ENCODE results near the gene CALN1.

The CALN1 gene

GRCh38 chr7:72057231-72057630 is 354.9 kb downstream of the CALN1 start:
- H4K20me1 ChIP-seq, result no peaks in the 10 kb centered on the region
- no peak overlapping the region for H3K4me3 ChIP-seq
- peak overlapping the region; percentile 87 for H3K27ac ChIP-seq
- no peak overlapping the region for H3K4me2 ChIP-seq
- no peaks in the 10 kb centered on the region for H3K27me3 ChIP-seq
- peaks cover 22% of the 10 kb centered on the region for H3K9me3 ChIP-seq
- H3K36me3 ChIP-seq, result no peaks in the 10 kb centered on the region
- no peak overlapping the region for H3K9ac ChIP-seq
- no peak for TF ChIP-seq Cebpa-rat (IDR thresholded peaks at IDR 0.05)
- peaks cover 42% of the 10 kb centered on the region for H3K4me1 ChIP-seq

DNA sequence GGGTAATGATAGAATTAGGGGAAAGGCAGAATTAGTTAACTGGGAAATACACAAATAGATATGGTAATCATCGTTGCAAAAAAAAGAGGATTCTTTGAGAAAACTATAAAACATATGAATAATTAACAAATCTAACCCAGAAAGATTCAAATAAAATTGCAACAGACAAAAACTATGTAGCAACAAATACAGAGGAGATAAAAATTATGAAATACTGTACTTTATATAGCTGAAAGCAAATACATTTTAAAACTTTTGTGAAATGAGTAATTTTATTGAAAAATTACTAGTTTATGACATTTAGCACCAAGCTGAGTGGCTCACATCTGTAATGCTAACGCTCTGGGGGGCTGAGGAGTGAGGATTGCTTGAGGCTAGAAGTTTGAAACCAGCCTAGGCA is 356.7 kb downstream of the CALN1 start:
- Histone ChIP-seq H3K36me3 (no peaks in the 10 kb centered on the region), H3K27ac (no peak overlapping the region), H3K4me1 (peaks cover 36% of the 10 kb centered on the region), H3K27me3 (no peaks in the 10 kb centered on the region), H3K4me2 (no peak overlapping the region), H3K9ac (no peak overlapping the region), H3K9me3 (peaks cover 13% of the 10 kb centered on the region; the same call in 1 of the 2 replicates), H3K4me3 (no peak overlapping the region), H4K20me1 (no peaks in the 10 kb centered on the region)
- TF ChIP-seq Cebpa-rat (IDR thresholded peaks at IDR 0.05), result no peak

- peaks cover 4% of the 10 kb centered on the region; the same call in 1 of the 2 replicates for H3K9me3 ChIP-seq
- H3K27ac ChIP-seq, result no peak overlapping the region
- TF ChIP-seq Cebpa-rat (IDR thresholded peaks at IDR 0.05), result peak; percentile 12; the same call in 1 of the 2 replicates
- H3K4me1 ChIP-seq, result peaks cover 15% of the 10 kb centered on the region
- no peak overlapping the region for H3K9ac ChIP-seq
- no peak overlapping the region for H3K4me2 ChIP-seq
- no peaks in the 10 kb centered on the region for H3K36me3 ChIP-seq
- no peaks in the 10 kb centered on the region for H4K20me1 ChIP-seq
- no peak overlapping the region for H3K4me3 ChIP-seq
- H3K27me3 ChIP-seq, result no peaks in the 10 kb centered on the region
Measured at GRCh38 chr7:72053292-72053691, 358.8 kb downstream of the CALN1 start.

GRCh38 chr7:72048420-72048819 is 363.7 kb downstream of the CALN1 start:
- TF ChIP-seq Cebpa-rat (IDR thresholded peaks at IDR 0.05), result no peak
- no peak overlapping the region for H3K4me2 ChIP-seq

GRCh38 chr7:72042855-72043254 is 369.3 kb downstream of the CALN1 start:
- peaks cover 44% of the 10 kb centered on the region for H3K9me3 ChIP-seq
- H3K4me1 ChIP-seq, result peaks cover 49% of the 10 kb centered on the region
- peak overlapping the region; percentile 41 for H3K27ac ChIP-seq
- no peak for TF ChIP-seq Cebpa-rat (IDR thresholded peaks at IDR 0.05)
- no peaks in the 10 kb centered on the region for H3K27me3 ChIP-seq
- 0 out of 2 replicates have a peak overlapping the region, but pooled peaks have one; percentile 7 for H3K9ac ChIP-seq
- no peaks in the 10 kb centered on the region for H3K36me3 ChIP-seq
- H3K4me3 ChIP-seq, result no peak overlapping the region
- no peaks in the 10 kb centered on the region for H4K20me1 ChIP-seq
- peak overlapping the region; percentile 60 for H3K4me2 ChIP-seq

More at GRCh38 chr7:72048420-72048819, 363.7 kb downstream of the CALN1 start:
- no peaks in the 10 kb centered on the region for H3K27me3 ChIP-seq
- H3K27ac ChIP-seq, result no peak overlapping the region
- no peak overlapping the region for H3K9ac ChIP-seq
- H3K4me3 ChIP-seq, result no peak overlapping the region
- H3K9me3 ChIP-seq, result peaks cover 6% of the 10 kb centered on the region; the same call in 1 of the 2 replicates
- no peaks in the 10 kb centered on the region for H4K20me1 ChIP-seq
- peaks cover 21% of the 10 kb centered on the region for H3K4me1 ChIP-seq
- no peaks in the 10 kb centered on the region for H3K36me3 ChIP-seq

GRCh38 chr7:72040641-72041040 is 371.5 kb downstream of the CALN1 start:
- H3K4me3 ChIP-seq, result no peak overlapping the region
- H3K9me3 ChIP-seq, result peaks cover 64% of the 10 kb centered on the region
- H3K36me3 ChIP-seq, result no peaks in the 10 kb centered on the region
- H3K27me3 ChIP-seq, result no peaks in the 10 kb centered on the region
- no peak for TF ChIP-seq Cebpa-rat (IDR thresholded peaks at IDR 0.05)
- no peak overlapping the region for H3K27ac ChIP-seq
- no peak overlapping the region for H3K4me2 ChIP-seq
- no peaks in the 10 kb centered on the region for H4K20me1 ChIP-seq
- H3K9ac ChIP-seq, result no peak overlapping the region
- peaks cover 49% of the 10 kb centered on the region for H3K4me1 ChIP-seq

GRCh38 chr7:72039460-72039859 is 372.7 kb downstream of the CALN1 start:
- Histone ChIP-seq H4K20me1 (no peaks in the 10 kb centered on the region), H3K9me3 (peaks cover 64% of the 10 kb centered on the region), H3K36me3 (no peaks in the 10 kb centered on the region), H3K27ac (peak overlapping the region; percentile 29; the same call in 1 of the 2 replicates), H3K4me2 (peak overlapping the region; percentile 14; the same call in 1 of the 2 replicates), H3K4me1 (peaks cover 47% of the 10 kb centered on the region), H3K27me3 (no peaks in the 10 kb centered on the region), H3K9ac (no peak overlapping the region), H3K4me3 (no peak overlapping the region)
- no peak for TF ChIP-seq Cebpa-rat (IDR thresholded peaks at IDR 0.05)

DNA sequence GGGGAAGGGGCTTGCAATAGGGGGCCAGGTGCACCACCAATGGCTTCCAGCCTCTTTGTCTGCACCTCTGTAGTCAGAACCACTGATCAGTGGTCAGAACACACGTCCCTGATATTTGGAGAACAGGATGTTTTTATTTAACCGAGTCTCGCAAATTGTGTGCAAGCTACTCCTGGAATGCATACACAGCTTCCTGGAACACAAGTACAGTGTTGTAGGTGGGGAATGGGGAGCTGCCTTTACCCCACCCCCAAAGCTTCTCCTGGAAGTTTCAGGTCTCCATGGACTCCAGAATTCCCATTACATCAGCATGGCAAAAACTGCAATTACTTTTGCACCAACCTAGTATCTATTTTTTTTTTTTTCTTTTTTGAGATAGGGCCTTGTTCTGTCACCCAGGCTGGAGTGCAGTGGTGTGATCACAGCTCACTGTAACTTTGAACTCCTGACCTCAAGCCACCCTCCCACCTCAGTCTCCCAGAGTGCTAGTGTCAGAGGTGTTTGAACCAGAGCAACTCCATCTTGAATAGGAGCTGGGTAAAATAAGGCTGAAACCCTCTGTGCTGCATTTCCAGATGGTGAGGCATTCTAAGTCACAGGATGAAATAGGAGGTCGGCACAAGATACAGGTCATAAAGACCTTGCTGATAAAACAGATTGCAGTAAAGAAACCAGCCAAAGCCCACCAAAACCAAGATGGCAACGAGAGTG is 374.0 kb downstream of the CALN1 start:
- Histone ChIP-seq H3K4me1 (peaks cover 34% of the 10 kb centered on the region), H3K27me3 (no peaks in the 10 kb centered on the region), H3K9me3 (peaks cover 58% of the 10 kb centered on the region), H3K9ac (no peak overlapping the region), H4K20me1 (no peaks in the 10 kb centered on the region), H3K4me3 (no peak overlapping the region), H3K27ac (no peak overlapping the region), H3K36me3 (no peaks in the 10 kb centered on the region), H3K4me2 (no peak overlapping the region)
- no peak for TF ChIP-seq Cebpa-rat (IDR thresholded peaks at IDR 0.05)

DNA sequence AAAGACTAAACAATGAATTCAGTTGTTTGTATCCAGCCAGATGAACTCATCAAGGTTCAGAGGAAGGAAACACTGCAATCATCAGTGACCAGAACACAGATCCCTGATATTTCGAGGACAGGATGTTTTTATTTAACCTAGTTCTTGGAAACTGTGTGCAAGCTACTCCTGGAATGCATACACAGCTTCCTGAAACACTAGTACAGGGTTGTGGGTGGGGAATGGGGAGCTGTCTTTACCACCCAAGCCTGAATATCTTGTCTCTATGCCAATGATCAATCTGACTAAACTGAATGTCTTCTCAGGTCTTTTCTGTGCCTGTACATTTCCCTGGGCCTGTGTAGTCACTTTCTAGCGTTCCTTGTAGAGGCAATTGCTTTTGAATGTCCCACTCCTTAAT is 374.6 kb downstream of the CALN1 start:
- H3K27ac ChIP-seq, result no peak overlapping the region
- no peak for TF ChIP-seq Cebpa-rat (IDR thresholded peaks at IDR 0.05)
- H3K4me3 ChIP-seq, result no peak overlapping the region
- H3K4me1 ChIP-seq, result peaks cover 28% of the 10 kb centered on the region
- peaks cover 58% of the 10 kb centered on the region for H3K9me3 ChIP-seq
- H3K9ac ChIP-seq, result no peak overlapping the region
- H4K20me1 ChIP-seq, result no peaks in the 10 kb centered on the region
- no peaks in the 10 kb centered on the region for H3K36me3 ChIP-seq
- H3K27me3 ChIP-seq, result no peaks in the 10 kb centered on the region
- H3K4me2 ChIP-seq, result no peak overlapping the region

DNA sequence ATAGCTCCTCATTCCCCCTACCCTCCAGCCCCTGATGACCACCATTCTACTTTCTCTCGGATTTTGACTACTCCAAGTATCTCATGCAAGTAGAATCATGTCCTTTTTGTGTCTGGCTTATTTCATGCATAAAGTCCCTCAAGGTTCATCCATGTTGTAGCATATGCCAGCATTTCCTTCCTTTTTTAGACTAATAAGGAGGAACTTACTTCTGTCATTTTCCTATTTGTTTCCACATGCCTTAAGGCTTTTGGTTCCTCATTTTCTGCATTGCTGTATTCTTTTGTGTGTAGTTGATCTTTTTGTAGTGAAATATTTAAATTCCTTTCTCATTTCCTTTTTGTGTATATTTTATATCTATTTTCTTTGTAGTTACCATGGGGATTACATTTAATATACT is 376.9 kb downstream of the CALN1 start:
- H3K27me3 ChIP-seq, result no peaks in the 10 kb centered on the region
- peaks cover 17% of the 10 kb centered on the region for H3K4me1 ChIP-seq
- no peaks in the 10 kb centered on the region for H4K20me1 ChIP-seq
- no peak overlapping the region for H3K9ac ChIP-seq
- H3K36me3 ChIP-seq, result no peaks in the 10 kb centered on the region
- peaks cover 37% of the 10 kb centered on the region for H3K9me3 ChIP-seq
- no peak overlapping the region for H3K4me2 ChIP-seq
- H3K27ac ChIP-seq, result no peak overlapping the region
- no peak for TF ChIP-seq Cebpa-rat (IDR thresholded peaks at IDR 0.05)
- no peak overlapping the region for H3K4me3 ChIP-seq

Measured in BLaER1 (cell line).